Measurements from ENCODE around the gene SNAP23.

SNAP23 gene

GRCh38 chr15:42575188-42576039, 80.0 kb downstream of the SNAP23 start, which contains the start of gene STARD9:
Gene STARD9, plus strand, starts transcription at chr15:42575606. Its CDS starts 110 bp downstream, at chr15:42575716.
- H3K4me3 ChIP-seq (ENCODE audit: low read length), result peak within 1 kb of the TSS; percentile 78
- peak within 1 kb of the TSS; percentile 49; the same call in 1 of the 2 replicates for H3K27ac ChIP-seq (ENCODE audit: low read length)
- TF ChIP-seq EZH2 (optimal IDR thresholded peaks at IDR 0.05; ENCODE audit: low read depth, low read length) (no peak), EZH2phosphoT487 (IDR thresholded peaks at IDR 0.05; ENCODE audit: low read length) (no peak)
- TF ChIP-seq, protein P1, sequence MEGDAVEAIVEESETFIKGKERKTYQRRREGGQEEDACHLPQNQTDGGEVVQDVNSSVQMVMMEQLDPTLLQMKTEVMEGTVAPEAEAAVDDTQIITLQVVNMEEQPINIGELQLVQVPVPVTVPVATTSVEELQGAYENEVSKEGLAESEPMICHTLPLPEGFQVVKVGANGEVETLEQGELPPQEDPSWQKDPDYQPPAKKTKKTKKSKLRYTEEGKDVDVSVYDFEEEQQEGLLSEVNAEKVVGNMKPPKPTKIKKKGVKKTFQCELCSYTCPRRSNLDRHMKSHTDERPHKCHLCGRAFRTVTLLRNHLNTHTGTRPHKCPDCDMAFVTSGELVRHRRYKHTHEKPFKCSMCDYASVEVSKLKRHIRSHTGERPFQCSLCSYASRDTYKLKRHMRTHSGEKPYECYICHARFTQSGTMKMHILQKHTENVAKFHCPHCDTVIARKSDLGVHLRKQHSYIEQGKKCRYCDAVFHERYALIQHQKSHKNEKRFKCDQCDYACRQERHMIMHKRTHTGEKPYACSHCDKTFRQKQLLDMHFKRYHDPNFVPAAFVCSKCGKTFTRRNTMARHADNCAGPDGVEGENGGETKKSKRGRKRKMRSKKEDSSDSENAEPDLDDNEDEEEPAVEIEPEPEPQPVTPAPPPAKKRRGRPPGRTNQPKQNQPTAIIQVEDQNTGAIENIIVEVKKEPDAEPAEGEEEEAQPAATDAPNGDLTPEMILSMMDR (IDR thresholded peaks at IDR 0.05; ENCODE audit: low read length), result no peak

GRCh38 chr15:42576040-42576594, 80.7 kb downstream of the SNAP23 start:
- Histone ChIP-seq H3K27ac (ENCODE audit: low read length) (peak overlapping the region; percentile 49; the same call in 1 of the 2 replicates), H3K79me2 (ENCODE audit: low read length) (peaks cover 53% of the 10 kb centered on the region), H3K36me3 (replicated peaks; ENCODE audit: insufficient read depth, low read length) (no peaks in the 10 kb centered on the region), H3K9ac (ENCODE audit: low read length) (peak overlapping the region; percentile 69), H3K4me3 (ENCODE audit: low read length) (peak overlapping the region; percentile 78), H2AFZ (ENCODE audit: low read length) (peak overlapping the region; percentile 68), H3K4me2 (ENCODE audit: low read depth, low read length) (peak overlapping the region; percentile 92), H3K9me2 (replicated peaks; ENCODE audit: insufficient read depth, low read length) (no peaks in the 10 kb centered on the region), H3K9me3 (replicated peaks; ENCODE audit: insufficient read depth, low read length) (no peaks in the 10 kb centered on the region), H3K4me1 (ENCODE audit: low read length) (peaks cover 19% of the 10 kb centered on the region), H3F3A (ENCODE audit: insufficient read depth, low read length) (peaks cover 31% of the 10 kb centered on the region), H4K20me1 (ENCODE audit: insufficient read depth, low read length) (no peaks in the 10 kb centered on the region), H3K27me3 (replicated peaks; ENCODE audit: insufficient read depth, low read length) (no peaks in the 10 kb centered on the region)
- DNase-seq, result no peak
- TF ChIP-seq, protein P1 (IDR thresholded peaks at IDR 0.05; ENCODE audit: low read length), result no peak
- TF ChIP-seq EZH2 (optimal IDR thresholded peaks at IDR 0.05; ENCODE audit: low read depth, low read length), result no peak
- TF ChIP-seq EZH2phosphoT487 (IDR thresholded peaks at IDR 0.05; ENCODE audit: low read length), result no peak

More at GRCh38 chr15:42575188-42576039, 80.0 kb downstream of the SNAP23 start, which contains the start of gene STARD9:
- peak within 1 kb of the TSS; percentile 69 for H3K9ac ChIP-seq (ENCODE audit: low read length)
- H3F3A ChIP-seq (ENCODE audit: insufficient read depth, low read length), result peaks cover 31% of the 10 kb centered on the region
- no peaks in the 10 kb centered on the region for H3K9me3 ChIP-seq (replicated peaks; ENCODE audit: insufficient read depth, low read length)
- H3K9me2 ChIP-seq (replicated peaks; ENCODE audit: insufficient read depth, low read length), result no peaks in the 10 kb centered on the region
- H3K79me2 ChIP-seq (ENCODE audit: low read length), result peaks cover 47% of the 10 kb centered on the region
- no peaks in the 10 kb centered on the region for H4K20me1 ChIP-seq (ENCODE audit: insufficient read depth, low read length)
- H3K36me3 ChIP-seq (replicated peaks; ENCODE audit: insufficient read depth, low read length), result no peaks in the 10 kb centered on the region
- H3K4me1 ChIP-seq (ENCODE audit: low read length), result peaks cover 19% of the 10 kb centered on the region
- DNase-seq, result peak; percentile 98
- H3K4me2 ChIP-seq (ENCODE audit: low read depth, low read length), result peak within 1 kb of the TSS; percentile 92
- no peaks in the 10 kb centered on the region for H3K27me3 ChIP-seq (replicated peaks; ENCODE audit: insufficient read depth, low read length)
- H2AFZ ChIP-seq (ENCODE audit: low read length), result peak within 1 kb of the TSS; percentile 88

GRCh38 chr15:42576776-42577175, 81.3 kb downstream of the SNAP23 start:
- Histone ChIP-seq H3K27me3 (replicated peaks; ENCODE audit: insufficient read depth, low read length) (no peaks in the 10 kb centered on the region), H2AFZ (ENCODE audit: low read length) (no peak overlapping the region), H3K36me3 (replicated peaks; ENCODE audit: insufficient read depth, low read length) (no peaks in the 10 kb centered on the region), H3K9me2 (replicated peaks; ENCODE audit: insufficient read depth, low read length) (no peaks in the 10 kb centered on the region), H3K4me1 (ENCODE audit: low read length) (peaks cover 20% of the 10 kb centered on the region), H3K9ac (ENCODE audit: low read length) (peak overlapping the region; percentile 69; the same call in 1 of the 2 replicates), H3K79me2 (ENCODE audit: low read length) (peaks cover 59% of the 10 kb centered on the region), H4K20me1 (ENCODE audit: insufficient read depth, low read length) (no peaks in the 10 kb centered on the region), H3K9me3 (replicated peaks; ENCODE audit: insufficient read depth, low read length) (no peaks in the 10 kb centered on the region), H3F3A (ENCODE audit: insufficient read depth, low read length) (peaks cover 31% of the 10 kb centered on the region), H3K4me3 (ENCODE audit: low read length) (peak overlapping the region; percentile 78), H3K27ac (ENCODE audit: low read length) (peak overlapping the region; percentile 49; the same call in 1 of the 2 replicates), H3K4me2 (ENCODE audit: low read depth, low read length) (peak overlapping the region; percentile 92)
- peak; percentile 54 for DNase-seq
- TF ChIP-seq, protein P1 (IDR thresholded peaks at IDR 0.05; ENCODE audit: low read length), result no peak
- TF ChIP-seq EZH2 (optimal IDR thresholded peaks at IDR 0.05; ENCODE audit: low read depth, low read length) (no peak), EZH2phosphoT487 (IDR thresholded peaks at IDR 0.05; ENCODE audit: low read length) (no peak)
